ENCODE data around the gene GAL3ST1. TPM values are rescaled to one million over a fixed set of nuclear protein-coding genes. Genes with fewer than 3 reads are reported as not detected.
"Not testable (repeated sequence)": the region's sequence is repeated elsewhere in the genome, so short reads cannot be mapped to it uniquely, and the experiment has no call there.

The GAL3ST1 gene
- total RNA-seq, 1 donor from 2014 or later, result 0.94 TPM

DNA sequence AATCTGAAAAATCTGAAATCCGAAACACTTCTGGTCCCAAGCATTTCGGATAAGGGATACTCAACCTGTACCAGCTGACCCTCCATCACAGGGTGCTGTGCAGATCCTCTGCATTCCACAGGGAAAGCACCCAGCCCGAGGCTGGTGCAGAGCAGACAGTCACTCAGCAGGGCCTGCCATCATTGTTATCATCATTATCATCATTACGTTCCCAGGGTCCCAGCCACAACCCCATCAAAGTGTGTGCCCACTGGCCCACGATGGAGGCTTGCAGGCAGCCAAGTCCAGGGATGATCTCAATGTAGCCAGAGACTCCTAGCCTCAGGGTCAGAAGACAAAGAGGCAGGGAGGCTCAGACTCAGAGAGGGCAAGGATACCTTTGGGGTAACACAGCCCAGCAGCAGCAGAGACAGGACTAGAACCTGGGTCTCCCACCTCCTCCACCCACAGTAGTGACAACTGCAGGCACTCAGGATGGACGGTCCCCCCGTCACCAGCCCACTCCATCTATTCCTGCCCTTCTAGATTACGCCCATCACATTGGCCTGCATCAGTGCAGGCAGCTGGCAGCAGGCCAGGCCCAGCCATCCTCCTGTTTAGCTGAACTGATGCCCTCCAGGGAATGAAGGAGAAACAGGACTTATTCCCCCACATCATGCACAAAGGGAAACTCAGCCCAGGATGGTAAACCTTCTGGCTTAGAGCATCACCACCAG is 10.3 kb downstream of the GAL3ST1 start:
- DNase-seq, result no peak

DNA sequence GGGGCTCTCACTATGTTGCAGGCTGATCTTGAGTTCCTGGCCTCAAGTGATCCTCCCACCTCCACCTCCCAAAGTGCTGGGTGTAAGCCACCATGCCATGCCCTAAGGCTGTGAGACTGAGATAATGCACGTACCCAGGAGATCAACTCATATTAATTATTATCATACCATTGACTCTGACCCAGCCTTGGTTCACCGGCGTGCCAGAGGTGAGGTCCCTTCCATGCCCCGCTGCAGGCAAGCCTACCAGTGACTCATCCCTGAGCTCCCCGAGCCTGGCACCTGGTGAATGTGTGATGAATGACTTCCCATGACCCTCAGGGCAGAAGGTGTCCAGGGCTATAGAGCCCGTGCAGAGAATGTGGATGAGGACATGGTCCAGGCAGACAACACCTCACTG is 12.1 kb downstream of the GAL3ST1 start:
- no peak for DNase-seq

DNA sequence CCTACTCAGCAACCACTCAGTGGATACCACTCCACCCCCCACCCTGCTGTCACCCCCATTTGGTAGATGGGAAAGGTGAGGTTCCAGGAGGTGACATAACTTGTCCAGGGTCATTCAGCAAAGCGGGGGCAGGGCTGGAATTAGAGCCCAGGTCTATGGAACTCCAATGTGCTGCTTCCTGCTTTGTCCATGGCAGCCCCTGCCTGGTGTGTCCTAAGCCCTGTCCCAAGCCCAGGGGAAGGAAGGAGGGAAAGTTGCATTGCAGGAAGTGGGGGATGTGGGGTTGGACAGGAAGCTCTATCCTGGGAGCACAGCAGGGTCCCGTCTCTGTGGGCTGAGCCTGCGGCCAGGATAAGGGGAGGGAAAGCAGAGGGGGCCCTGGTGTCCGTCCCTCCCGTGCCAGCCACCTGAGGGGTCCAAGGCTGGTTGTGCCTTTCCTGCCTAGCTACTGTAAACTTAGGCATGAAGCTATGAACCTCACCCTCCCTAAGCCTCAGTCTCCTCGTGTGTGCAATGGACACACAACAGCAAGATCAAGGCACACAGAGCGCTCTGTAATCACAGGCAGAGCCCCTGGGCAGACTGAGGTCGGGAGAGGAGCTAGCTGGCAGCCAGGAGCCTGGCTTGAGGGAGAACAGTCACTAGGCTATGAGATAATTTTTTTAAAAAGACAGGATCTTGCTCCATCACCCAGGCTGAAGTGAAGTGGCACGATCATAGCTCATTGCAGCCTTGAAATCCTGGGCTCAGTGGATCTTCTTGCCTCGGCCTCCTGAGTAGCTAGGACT is 12.9 kb downstream of the GAL3ST1 start:
- no peak for DNase-seq

DNA sequence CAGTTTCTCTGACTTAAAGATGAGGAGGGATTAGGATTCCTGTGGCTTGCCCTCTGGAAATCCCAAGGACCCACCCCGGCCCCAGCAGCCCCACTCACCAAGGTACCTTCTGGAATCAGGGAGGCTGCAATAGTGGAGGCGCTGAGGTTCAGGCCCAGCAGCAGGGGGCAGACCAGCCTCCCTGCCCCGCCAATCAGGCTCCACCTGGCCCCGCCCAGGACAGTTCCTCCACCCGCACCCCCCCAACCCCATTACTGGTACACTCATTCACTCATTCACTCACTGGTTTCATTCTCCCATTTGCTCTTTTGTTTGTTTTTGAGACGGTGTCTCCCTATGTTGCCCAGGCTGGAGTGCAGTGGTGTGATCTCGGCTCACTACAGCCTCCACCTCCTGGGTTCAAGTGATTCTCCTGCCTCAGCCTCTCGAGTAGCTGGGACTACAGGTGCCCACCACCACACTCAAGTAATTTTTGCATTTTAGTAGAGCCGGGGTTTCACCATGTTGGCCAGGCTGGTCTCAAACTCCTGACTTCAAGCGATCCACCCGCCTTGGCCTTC is 13.7 kb downstream of the GAL3ST1 start:
- DNase-seq, result not testable (repeated sequence)

DNA sequence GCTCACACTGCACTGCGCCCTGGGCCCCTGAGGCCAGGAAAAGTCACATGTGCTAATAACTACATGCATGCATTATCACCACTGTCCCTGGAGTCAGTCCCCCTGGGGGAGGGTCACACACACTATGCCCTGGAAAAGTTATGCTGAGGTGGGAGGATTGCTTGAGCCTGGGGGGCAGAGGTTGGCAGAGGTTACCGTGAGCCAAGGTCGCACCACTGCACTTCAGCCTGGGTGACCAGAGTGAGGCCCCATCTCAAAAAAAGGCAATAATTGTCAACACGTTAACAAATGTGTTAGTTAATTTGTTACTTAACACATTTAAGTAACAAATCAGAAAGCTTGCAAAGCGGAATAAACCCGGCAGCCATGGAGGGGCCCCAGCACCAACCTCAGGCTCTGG is 14.6 kb downstream of the GAL3ST1 start:
- DNase-seq, result no peak

DNA sequence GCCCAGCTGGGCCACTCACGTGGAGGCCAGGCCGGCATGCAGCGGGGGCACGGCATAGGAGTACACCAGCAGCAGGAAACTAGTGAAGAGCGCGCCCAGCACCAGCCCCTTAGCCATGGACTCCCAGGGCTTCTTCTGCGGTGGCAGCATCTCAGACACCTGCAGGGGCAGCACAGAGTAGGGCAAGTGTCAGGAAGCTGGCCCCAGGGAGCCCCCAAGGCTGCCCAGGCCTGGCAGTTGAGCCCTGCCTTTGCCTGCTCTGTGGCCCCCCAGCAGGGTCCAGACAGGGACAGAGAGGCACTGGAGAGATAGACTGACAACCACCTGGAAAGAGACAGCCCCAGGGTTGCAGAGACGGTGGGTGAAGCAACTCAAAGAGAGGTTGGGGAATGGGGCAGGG is 17.2 kb downstream of the GAL3ST1 start:
- no peak for DNase-seq

DNA sequence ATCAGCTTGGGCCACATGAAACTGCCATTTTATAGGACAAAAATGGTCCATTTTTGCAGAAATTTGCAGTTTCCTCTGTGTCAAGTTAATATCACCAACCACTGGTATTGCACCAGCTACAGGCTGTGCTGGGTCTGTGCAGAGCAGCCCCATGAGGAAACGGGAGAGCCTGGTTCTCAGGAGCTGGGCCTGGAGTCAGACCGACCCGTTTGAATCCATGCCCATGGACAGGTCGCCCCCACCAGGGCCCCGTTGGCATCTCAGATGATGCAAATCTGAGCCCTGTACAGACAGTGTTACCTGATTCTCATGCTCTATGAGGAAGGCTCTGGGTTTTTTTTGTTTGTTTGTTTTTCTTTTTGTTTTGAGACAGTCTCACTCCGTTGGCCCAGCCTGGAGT is 18.1 kb downstream of the GAL3ST1 start:
- no peak for DNase-seq

DNA sequence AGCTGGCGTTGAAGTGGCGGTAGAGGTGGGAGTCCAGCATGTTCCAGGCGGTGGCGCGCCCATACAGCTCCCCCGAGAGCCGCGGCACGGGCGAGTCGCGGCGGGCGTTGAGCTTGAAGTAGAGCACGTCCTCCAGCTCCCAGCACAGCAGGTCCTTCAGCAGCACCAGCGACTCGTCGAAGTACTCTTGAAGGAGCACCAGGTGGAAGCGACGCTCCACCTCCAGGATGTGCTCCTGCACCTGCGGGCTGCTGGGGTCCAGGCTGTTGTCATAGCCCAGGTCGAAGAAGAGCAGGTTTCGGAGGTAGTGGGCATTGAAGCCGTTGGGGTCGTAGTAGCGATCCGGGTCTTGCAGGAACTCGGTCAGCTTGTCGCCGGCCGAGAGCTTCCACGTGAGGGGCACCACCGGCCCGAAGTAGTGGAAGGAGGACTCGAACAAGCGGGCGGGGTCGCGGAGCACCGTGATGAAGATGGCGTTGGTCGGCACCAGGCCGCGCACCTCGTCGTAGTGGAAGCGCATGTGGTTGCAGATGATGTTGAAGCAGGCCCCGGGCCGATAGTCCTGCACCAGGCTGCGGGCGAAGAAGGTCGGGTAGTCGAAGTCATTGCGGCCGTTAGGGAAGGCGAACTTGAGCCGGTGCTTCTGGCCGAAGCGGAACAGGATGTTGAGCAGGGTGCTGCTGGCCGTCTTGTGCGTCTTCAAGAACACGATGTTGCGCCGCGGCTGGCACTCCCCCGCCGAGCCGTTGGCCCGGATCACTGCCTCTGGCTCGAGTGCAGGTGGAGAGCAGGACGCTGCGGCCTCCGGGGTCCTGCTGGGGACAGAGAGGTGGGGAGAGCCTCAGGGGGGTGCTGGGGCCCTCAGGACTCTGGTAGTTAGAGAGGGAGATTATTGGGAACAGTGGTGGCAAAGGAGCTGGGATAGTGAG is 18.9 kb downstream of the GAL3ST1 start:
- no peak for DNase-seq

DNA sequence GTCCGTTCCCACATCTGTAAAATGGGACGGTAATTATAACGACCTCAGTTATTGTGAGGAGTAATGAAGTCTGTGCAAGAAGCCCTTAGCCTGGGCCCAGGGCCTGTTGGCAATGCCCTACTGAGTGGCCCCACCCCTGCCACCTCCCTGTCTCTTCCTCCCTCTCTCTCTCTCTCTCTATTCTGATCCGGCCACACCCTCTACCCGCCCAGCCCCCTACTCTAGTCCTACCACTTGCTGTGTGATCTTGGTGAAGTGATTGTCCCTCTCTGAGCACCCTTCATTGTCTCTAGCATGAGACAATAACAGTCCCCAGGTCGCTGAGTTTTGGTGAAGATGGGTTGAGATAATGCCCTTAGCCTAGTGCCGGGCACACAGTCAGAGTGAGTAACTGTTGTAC is 20.5 kb downstream of the GAL3ST1 start:
- DNase-seq, result no peak

DNA sequence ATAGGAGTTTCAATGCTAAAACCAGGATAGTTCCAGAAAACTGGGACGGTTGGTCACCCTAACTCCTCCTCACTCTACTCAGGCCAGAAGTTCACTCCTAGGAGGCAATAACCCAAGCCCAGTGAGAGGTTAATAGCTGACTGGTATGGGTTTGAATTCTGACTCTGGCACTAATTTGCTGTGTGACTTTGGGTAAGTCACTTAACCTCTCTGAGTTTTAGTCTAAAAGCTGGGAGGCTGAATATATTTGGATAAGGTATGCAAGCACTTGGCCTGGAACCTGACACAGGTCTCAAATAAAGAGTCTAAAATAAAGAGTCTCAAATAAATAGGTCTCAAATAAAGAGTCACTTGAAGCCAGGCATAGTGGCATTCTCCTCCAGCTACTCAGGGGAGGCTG is 21.7 kb downstream of the GAL3ST1 start:
- DNase-seq, result no peak

DNA sequence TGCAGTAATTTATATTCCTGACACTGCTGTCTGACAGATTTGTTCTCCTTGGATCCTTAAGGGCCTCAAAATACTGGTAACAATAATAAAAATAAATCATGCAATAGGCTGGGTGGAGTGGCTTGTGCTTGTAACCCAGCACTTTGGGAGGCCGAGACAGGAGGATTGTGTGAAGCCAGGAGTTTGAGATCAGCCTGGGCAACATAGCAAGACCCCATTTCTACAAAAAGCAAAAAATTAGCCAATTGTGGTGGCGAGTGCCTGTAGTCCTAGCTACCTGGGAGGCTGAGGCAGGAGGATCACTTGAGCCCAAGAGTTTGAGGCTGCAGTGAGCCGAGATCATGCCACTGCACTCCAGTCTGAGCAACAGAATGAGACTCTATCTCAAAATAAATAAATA is 22.7 kb downstream of the GAL3ST1 start:
- DNase-seq, result not testable (repeated sequence)

DNA sequence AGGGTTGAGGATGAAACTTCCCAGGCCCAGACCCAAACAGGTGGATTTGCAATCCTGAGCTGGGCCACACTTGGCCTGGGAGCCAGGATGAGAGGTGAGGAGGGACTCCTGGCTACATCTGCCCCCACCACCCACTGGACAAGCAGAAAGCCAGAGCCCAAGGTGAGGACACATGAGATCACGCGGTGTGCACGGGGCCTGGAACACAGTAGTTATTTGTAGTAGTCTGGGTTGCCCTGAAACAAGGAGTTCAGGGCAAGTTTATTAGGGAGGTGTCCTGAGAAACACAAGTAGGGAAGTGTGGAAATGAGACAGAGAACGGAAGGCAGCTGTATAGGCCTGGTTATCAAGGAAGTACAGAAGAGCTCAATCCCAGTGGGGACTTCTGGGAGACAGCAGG is 27.3 kb downstream of the GAL3ST1 start:
- DNase-seq, result no peak

DNA sequence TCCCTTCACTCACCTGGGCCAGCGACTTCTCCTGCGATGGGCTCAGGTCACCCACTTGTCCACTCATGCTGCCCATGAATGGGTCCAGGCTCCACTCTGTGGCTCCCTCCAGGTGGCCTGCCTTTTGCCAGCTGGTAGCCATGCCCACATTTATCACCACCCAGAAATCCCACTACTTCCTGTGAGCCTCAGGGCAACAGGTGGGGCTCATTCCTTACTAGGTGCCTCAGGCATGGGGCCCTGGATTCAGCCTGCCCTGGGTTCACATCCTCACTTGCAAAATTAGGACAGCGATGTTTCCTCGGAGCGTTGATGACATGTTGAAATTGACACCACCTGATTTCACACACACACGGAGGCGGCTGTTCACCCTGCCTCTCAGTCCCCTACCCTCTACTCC is 27.8 kb downstream of the GAL3ST1 start, which contains the start of gene SEC14L6:
TSS of gene SEC14L6 (minus strand) at position 126 of the 400 bp plus-strand sequence. CDS start at position 67, 59 bp downstream.
- no peak for DNase-seq

DNA sequence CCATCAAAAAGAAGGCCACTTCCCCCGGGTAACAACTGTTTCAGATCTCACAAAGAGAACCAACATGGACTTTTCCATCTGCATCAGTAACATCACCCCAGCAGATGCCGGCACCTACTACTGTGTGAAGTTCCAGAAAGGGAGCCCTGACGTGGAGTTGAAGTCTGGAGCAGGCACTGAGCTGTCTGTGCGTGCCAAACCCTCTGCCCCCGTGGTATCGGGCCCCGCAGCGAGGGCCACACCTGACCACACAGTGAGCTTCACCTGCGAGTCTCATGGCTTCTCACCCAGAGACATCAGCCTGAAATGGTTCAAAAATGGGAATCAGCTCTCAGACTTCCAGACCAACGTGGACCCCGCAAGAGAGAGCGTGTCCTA is 31.7 kb downstream of the GAL3ST1 start:
- no peak for DNase-seq

DNA sequence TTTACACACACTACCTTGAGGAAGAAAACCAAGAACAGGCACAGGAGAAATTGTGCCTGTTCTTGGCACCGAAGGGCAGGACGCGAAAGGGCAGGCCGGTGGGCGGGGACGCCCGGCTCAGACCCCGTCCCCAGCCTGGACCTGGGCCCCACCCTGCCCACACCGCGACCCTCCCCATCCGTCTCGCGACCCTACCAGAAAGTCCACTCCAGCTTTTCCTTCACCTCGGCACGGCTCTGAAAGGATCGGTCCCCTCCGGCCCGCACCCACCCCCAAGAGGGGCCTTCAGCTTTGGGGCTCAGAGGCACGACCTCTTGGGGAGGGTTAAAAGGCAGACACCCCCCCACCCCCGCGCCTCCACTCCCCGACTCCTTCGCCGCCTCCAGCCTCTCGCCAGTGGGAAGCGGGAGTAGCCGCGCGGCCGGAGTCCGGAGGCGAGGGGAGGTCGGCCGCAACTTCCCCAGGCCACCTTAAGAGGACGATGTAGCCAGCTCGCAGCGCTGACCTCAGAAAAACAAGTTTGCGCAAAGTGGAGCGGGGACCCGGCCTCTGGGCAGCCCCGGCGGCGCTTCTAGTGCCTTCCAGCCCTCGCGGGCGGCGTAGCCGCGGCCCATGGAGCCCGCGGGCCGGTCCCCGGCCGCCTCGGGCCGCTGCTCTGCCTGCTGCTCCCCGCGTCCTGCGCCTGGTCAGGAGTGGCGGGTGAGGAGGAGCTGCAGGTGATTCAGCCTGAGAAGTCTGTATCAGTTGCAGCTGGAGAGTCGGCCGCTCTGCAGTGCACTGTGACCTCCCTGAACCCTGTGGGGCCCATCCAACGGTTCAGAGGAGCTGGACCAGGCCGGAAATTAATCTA is 32.3 kb downstream of the GAL3ST1 start:
- no peak for DNase-seq

DNA sequence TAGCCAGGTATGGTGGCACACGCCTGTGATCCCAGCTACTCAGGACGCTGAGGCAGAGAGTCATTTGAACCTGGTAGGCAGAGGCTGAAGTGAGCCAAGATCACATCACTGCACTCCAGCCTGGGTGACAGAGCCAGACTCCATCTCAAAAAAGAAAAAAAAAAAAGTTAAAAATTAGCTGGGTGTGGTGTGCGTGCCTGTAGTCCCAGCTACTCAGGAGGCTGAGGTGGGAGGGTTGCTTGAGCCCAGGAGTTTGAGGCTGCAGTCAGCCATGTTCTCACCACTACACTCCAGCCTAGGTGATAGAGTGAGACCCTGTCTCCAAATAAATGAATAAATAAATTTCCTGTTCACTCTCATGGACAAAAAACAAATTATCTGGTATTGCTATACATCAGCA is 33.0 kb downstream of the GAL3ST1 start:
- DNase-seq, result not testable (repeated sequence)

DNA sequence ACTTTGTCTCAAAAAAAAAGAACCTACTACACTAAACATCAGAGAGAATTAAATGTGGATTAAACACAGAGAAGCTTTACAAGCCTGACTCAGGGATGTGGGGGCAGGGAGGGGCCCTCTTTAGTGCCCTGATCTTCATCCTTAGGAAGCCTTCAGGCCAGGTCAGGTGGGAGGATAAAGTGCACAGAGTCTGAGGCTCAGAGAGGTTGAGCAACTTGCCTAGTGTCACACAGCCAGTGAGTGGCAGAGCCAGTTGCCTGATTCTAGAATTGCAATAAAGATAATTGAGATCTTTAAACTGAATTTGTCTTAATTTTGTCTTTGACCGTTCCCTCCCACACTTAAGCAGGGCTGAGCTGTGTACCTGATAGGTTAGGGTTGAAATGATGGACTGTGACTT is 35.1 kb downstream of the GAL3ST1 start:
- DNase-seq, result no peak

DNA sequence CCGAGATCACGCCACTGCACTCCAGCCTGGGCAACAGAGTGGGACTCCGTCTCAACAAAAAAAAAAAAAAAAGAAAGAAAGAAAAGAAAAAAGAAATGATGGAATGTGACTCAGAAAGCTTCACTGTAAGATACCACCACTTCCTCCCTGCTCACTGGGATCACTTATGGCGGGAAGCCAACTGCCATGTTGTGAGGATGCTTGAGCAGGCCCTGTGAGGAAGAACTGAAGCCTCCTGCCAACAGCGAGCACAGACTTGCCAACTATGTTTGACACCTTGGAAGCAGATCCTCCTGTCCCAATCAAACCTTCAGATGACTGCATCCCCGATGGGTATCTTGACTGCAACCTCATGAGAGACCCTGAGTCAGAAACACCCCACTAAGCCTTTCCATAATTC is 36.2 kb downstream of the GAL3ST1 start:
- no peak for DNase-seq

DNA sequence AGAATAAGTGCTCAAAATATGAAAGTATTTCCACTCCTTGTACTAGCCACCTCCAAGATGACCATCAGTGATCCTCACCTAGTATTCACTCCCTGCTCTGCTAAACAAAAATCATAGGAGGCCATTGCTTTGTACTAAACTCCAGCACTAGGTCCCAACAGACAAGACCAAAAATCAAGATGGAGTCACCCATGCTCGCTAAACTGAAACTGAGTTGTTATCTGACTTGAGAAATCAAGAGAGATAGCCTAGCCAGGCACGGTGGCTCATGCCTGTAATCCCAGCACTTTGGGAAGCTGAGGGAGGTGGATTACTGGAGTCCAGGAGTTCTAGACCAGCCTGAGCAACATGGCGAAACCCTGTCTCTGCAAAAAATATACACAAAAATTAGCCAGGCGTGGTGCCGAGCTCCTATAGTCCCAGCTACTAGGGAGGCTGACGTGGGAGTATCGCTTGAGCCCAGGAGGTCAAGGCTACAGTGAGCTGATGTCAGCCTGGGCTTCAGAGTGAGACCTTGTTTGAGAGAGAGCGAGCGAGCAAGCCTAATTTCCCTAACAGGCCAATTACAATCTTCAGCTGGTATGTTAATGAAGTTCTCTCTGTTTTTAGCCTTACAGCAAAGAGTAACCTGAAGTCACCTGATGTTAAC is 37.3 kb downstream of the GAL3ST1 start:
- no peak for DNase-seq

DNA sequence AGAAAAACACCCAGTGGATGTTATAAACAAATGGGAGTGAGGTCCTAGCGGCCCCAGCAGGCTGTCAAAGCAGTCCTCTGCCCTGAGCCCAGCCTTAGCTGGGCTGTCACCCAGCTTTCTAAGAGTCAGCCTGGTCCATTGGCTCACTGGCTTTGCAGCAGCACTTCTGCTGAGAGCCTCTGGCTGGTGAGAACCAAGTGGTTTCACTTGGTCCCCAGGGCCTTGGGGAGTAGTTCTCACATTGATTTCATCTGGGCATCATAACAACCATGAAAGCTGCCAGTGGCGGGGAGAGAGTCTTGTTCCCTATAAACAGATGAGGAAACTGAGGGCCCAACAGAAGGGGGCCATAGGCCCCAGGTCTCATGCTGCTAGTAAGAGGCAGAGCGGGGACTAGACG is 39.3 kb downstream of the GAL3ST1 start:
- no peak for DNase-seq

All from occipital lobe (tissue), 2 donors.